ENCODE results near the gene ABCD1. TPM values are rescaled to one million over a fixed set of nuclear protein-coding genes. Genes with fewer than 3 reads are reported as not detected.

The ABCD1 gene
- total RNA-seq (2022; extraction: Qiagen RNA extraction; ENCODE audit: low read depth) = 2.1 to 3.9 TPM (median 3.7 TPM) in 5 replicates

DNA sequence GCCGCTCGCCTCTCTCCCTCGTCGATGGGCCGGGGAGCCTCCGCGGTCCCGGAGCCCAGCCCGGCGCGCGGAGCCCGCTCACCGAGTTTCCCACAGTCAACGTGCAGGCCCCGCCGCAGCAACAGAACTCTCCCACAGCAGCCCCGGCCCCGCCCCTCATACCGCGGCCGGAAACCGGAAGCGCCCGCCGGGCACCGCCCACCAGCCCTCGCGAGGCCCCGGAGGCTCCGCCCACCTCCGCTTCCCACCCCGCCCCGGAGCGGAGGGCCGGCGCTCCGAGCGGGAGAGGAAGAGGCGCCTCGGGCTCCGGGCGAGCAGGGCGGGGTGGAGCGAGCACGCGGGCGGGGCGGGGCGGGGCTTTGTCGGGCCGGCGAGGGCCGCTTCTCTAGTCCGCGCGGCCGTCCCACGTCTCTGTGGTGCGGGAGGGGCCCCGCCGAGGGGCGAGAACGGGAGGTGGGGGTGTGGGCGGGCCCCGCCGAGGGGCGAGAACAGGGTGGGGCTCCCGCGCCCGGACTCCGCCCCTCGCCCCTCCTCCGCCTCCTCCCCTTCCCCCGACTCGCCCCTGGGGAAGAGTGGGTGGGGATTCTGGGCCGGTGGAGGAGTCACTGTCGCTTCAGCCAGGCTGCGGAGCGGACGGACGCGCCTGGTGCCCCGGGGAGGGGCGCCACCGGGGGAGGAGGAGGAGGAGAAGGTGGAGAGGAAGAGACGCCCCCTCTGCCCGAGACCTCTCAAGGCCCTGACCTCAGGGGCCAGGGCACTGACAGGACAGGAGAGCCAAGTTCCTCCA, at the start of gene ABCD1, which contains the start of gene BCAP31:
ABCD1 (plus strand) TSS at position 605 of the 787 bp plus-strand sequence. CDS start 411 bp downstream, outside the sequence.
BCAP31 (minus strand) TSS at position 136 of the 787 bp plus-strand sequence. CDS start 1,143 bp downstream, outside the sequence.

DNA sequence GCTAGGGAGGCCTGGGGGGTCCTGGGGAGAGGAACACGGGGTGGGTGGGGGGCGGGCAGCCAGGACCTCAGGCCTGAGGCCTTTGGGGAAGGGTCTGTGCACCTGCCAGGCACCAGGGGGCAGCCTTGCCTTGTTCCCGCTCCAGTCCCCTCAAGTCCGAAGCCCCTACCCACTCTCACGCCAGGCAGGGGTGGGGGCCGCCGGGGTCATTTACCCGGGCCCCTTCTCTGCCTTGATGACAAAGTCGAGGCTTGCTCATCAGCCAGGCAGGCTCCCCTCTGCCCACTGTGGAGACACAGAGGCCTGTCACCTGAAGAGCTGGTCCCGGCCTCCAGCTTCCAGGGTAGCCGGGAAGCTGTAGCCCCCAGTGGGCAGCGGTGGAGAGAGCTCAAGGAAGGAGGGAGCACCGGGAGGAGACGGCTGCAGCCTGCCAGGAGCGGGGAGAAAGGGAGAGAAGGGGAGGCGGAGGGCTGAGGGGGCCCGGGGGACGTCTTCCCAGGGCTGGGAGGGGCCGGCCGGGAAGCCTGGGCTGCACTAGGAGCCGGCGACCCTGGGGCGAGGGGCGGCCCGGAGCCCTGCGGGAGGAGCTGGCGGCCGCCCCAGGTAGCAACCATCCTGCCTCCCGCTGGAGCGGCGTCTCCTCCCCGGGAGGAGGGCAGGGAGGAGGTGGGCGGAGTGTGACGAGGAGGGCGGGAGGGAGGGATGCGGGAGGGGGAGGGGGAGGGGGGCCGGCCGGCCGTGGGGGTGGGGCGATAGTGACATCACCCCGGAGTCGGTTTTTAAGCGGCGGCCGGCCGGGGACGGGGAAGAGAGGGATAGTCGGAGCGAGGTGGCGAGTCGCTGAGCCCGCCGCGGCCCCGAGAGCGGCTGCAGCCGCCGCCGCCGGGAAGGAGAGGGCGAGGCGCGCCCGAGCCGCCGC, 37.3 kb upstream of the ABCD1 start, which contains the start of gene SLC6A8:
SLC6A8 (plus strand) TSS at position 806 of the 919 bp plus-strand sequence. CDS start 649 bp downstream, outside the sequence.

DNA sequence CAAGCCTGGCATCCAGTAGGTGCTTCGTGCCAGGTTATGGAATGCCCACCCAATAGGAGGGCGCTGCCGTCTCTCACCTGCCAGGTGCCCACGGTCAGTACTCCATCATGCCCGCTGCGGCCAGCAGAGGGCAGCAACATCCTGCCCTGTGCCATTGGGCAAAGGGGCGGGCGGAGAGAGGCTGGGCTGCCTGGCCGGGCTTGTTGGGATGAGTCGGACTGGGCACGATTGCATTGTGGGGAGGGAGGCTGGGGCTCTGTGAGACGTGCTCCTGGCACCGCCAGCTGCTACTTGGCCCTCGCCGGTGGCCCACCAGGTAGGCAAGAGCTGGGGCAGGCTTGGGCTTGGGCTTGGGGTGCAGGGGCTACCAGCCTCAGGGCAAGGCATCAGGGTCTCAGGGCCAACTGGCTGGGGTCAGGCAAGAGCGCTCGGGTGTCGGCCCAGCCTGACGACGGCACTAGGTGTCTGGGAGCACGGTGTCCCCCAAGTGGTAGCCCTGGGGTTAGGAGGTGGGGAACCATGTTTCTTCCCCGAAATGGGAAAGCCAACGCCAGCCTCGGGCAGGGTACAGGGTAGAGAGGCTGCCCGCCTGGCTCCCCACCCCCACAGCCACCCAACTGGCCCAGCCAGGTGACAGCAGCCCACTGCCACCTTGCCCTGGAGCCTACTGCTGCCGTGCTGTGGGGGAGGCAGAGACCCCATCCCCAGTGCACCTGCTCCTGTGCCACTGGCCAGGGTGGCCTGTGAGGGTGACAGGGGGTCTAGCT, 39.5 kb downstream of the ABCD1 start, which contains the start of gene PLXNB3:
PLXNB3 (plus strand) TSS at position 261 of the 767 bp plus-strand sequence. CDS start 1,287 bp downstream, outside the sequence.

DNA sequence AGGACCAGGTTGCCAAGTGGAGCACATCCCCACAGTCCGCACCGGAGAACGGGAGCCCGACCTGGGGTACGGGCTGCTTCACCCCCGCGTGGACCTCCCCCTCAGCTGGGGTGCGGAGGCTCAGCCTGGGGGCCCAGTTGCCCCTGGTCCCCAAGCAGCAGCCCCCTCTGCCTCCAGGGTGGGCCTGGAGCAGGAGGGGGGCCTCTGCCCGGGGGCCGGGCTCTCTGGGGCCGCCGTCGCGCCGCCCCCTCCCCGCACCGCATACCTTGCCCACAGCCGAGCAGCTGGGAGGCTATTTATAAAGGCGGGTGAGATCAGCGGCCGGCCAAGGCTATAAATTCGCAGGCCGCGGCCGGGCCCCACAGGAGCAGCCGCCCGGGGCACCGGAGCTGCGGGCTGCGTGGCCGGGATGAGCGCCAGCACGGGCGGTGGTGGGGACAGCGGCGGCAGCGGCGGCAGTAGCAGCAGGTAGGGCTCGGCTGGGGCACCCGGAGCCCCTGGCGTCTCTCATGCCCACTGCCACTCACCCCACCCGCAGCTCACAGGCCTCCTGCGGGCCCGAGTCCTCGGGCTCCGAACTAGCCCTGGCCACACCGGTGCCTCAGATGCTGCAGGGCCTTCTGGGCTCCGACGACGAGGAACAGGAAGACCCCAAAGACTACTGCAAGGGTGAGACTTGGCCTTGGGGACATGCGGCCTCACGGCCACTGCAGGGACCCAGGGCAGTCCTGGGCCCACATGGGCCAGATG, 56.2 kb downstream of the ABCD1 start, which contains the start of gene SRPK3:
SRPK3 (plus strand) TSS at position 364 of the 750 bp plus-strand sequence; CDS start at position 410, 46 bp downstream.

Other genes with a start within 250 kb of the ABCD1 start
- 0.07 TPM in 1 of 5 replicates, not detected in the others for gene BGN, start 229.9 kb upstream of the ABCD1 start, total RNA-seq (2022; extraction: Qiagen RNA extraction; ENCODE audit: low read depth)
- 0.06 to 0.15 TPM (median 0.10 TPM) in 4 of 5 replicates, not detected in the other for gene ATP2B3, start 207.2 kb upstream of the ABCD1 start, total RNA-seq (2022; extraction: Qiagen RNA extraction; ENCODE audit: low read depth)
- gene CCNQ, start 125.7 kb upstream of the ABCD1 start, total RNA-seq (2022; extraction: Qiagen RNA extraction; ENCODE audit: low read depth) = 37.3 to 57.1 TPM (median 54.5 TPM) in 5 replicates
- gene DUSP9, start 77.7 kb upstream of the ABCD1 start, total RNA-seq (2022; extraction: Qiagen RNA extraction; ENCODE audit: low read depth) = 0.89 to 2.1 TPM (median 1.4 TPM) in 5 replicates
- 0.16 to 2.0 TPM (median 0.49 TPM) in 4 of 5 replicates, not detected in the other for gene PNCK, start 51.0 kb upstream of the ABCD1 start, total RNA-seq (2022; extraction: Qiagen RNA extraction; ENCODE audit: low read depth)
- 8.8 to 12.5 TPM (median 9.8 TPM) in 5 replicates for gene SLC6A8, start 36.9 kb upstream of the ABCD1 start, total RNA-seq (2022; extraction: Qiagen RNA extraction; ENCODE audit: low read depth)
- 376 to 420 TPM (median 389 TPM) in 5 replicates for gene BCAP31, start 469 bp upstream of the ABCD1 start, total RNA-seq (2022; extraction: Qiagen RNA extraction; ENCODE audit: low read depth)
- gene PLXNB3, start 39.4 kb downstream of the ABCD1 start, total RNA-seq (2022; extraction: Qiagen RNA extraction; ENCODE audit: low read depth) = 1.7 to 5.0 TPM (median 3.0 TPM) in 5 replicates
- gene SRPK3, start 56.2 kb downstream of the ABCD1 start, total RNA-seq (2022; extraction: Qiagen RNA extraction; ENCODE audit: low read depth) = 0.02 to 0.05 TPM (median 0.02 TPM) in 3 of 5 replicates, not detected in the others
- gene IDH3G, start 69.5 kb downstream of the ABCD1 start, total RNA-seq (2022; extraction: Qiagen RNA extraction; ENCODE audit: low read depth) = 55.4 to 64.5 TPM (median 62.6 TPM) in 5 replicates
- gene SSR4, start 69.8 kb downstream of the ABCD1 start, total RNA-seq (2022; extraction: Qiagen RNA extraction; ENCODE audit: low read depth) = 358 to 451 TPM (median 405 TPM) in 5 replicates
- gene PDZD4, start 105.7 kb downstream of the ABCD1 start, total RNA-seq (2022; extraction: Qiagen RNA extraction; ENCODE audit: low read depth) = 2.8 to 3.8 TPM (median 3.1 TPM) in 5 replicates
- gene L1CAM, start 161.3 kb downstream of the ABCD1 start, total RNA-seq (2022; extraction: Qiagen RNA extraction; ENCODE audit: low read depth) = 18.0 to 23.1 TPM (median 20.8 TPM) in 5 replicates
- 0.09 to 0.13 TPM in 2 of 5 replicates, not detected in the others for gene AVPR2, start 179.8 kb downstream of the ABCD1 start, total RNA-seq (2022; extraction: Qiagen RNA extraction; ENCODE audit: low read depth)
- gene ARHGAP4, start 201.4 kb downstream of the ABCD1 start, total RNA-seq (2022; extraction: Qiagen RNA extraction; ENCODE audit: low read depth) = 1.2 to 1.6 TPM (median 1.4 TPM) in 5 replicates
- 211 to 249 TPM (median 229 TPM) in 5 replicates for gene NAA10, start 210.2 kb downstream of the ABCD1 start, total RNA-seq (2022; extraction: Qiagen RNA extraction; ENCODE audit: low read depth)
- gene RENBP, start 219.8 kb downstream of the ABCD1 start, total RNA-seq (2022; extraction: Qiagen RNA extraction; ENCODE audit: low read depth) = 0.07 to 0.13 TPM in 2 of 5 replicates, not detected in the others
- 32.5 to 43.2 TPM (median 41.6 TPM) in 5 replicates for gene HCFC1, start 247.0 kb downstream of the ABCD1 start, total RNA-seq (2022; extraction: Qiagen RNA extraction; ENCODE audit: low read depth)
- gene TMEM187, start 247.9 kb downstream of the ABCD1 start, total RNA-seq (2022; extraction: Qiagen RNA extraction; ENCODE audit: low read depth) = 4.4 to 7.5 TPM (median 5.6 TPM) in 5 replicates